ENCODE data around the gene ITPR2.

ITPR2 gene

DNA sequence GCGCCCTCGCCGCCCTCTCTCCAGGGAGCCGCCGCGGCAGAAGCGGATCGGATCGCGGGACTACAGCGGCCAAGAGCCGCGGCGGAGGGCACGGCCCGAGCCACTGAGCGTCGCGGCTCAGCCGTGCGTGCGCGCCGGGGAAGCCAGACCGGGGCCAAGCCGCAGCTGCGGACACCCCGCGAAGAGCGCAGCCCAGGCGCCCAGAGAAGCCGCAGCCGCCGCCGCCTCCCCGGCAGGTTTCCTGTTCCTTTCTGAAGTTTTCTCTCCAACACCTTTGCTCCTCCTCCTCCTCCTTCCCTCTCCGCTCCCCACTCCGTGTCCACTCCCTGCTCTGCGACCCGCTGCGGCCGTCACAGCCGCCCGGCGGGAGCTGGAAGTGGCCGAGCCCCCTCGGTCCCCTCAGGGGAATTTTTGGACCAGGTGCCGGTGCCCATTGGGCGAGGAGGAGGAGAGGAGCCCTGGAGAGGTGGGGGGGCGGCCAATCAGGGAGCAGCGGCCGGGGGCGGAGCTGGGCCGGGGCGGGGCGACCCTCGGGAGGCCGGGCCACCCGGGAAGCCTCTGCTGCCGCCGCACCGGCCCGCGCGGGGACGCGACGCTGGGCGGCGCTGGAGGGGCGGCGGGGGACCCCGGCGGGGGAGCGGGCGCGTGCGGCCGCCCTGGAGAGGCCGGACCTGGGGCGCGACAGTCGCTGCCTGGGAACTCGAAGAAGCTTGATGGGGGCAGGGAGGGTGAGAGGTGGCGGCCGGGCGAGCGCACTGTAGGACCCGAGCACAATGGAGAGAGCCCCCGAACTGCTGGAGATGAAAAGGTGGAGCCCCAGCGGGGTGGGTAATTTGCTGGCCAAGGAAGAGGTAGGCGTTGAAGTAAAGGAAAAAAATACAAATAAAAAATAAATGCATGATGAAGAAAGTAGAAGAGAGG is at the start of gene ITPR2:
Gene ITPR2 (minus strand): TSS at position 373 of the 921 bp plus-strand sequence. CDS start 413 bp downstream, outside the sequence.
- TF ChIP-seq, protein P1, sequence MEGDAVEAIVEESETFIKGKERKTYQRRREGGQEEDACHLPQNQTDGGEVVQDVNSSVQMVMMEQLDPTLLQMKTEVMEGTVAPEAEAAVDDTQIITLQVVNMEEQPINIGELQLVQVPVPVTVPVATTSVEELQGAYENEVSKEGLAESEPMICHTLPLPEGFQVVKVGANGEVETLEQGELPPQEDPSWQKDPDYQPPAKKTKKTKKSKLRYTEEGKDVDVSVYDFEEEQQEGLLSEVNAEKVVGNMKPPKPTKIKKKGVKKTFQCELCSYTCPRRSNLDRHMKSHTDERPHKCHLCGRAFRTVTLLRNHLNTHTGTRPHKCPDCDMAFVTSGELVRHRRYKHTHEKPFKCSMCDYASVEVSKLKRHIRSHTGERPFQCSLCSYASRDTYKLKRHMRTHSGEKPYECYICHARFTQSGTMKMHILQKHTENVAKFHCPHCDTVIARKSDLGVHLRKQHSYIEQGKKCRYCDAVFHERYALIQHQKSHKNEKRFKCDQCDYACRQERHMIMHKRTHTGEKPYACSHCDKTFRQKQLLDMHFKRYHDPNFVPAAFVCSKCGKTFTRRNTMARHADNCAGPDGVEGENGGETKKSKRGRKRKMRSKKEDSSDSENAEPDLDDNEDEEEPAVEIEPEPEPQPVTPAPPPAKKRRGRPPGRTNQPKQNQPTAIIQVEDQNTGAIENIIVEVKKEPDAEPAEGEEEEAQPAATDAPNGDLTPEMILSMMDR (IDR thresholded peaks at IDR 0.05; ENCODE audit: low read depth, low read length): no peak; the same call in none of the 2 replicates
- peak; percentile 54 for DNase-seq (ENCODE audit: extremely low read depth, low read depth)

DNA sequence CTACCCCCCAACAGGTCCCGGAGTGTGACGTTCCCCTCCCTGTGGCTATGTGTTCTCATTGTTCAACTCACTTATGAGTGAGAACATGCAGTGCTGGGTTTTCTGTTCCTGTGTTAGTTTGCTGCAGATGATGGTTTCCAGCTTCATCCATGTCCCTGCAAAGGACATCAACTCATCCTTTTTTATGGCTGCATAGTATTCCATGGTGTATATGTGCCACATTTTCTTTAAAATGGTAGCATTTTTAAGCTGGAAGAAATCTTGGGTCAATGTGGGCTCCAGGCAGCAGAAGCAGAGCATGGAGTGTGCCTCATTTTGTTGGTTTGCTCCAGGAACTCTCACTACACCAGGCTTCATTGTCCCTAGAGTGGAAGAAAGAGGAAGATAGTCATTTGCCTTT is 47.6 kb upstream of the ITPR2 start:
- TF ChIP-seq, protein P1 (IDR thresholded peaks at IDR 0.05; ENCODE audit: low read depth, low read length): no peak
- no peak for DNase-seq (ENCODE audit: extremely low read depth, low read depth)

DNA sequence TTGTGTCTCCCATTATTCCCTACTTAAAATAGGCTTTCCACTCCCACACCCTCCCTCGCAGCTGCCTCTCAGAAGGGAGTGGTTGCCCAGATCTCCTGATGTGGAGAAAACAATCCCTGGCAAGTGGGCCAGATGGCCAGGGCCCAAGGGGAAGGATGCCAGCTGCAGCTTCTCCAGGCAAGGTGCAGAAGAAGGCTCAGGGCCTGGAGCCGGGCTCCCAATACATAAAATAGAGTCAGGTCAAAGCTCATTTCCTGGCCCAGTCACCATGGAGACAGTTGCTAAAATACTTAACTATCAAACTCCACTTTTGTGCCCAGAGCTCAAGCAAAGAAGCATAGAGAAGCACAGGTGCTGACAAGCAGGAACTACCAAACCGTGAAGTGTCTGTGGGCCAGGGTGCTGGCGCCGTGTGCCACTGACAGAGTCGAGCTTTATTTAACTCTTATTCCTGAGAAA is 45.7 kb upstream of the ITPR2 start:
- TF ChIP-seq, protein P1 (IDR thresholded peaks at IDR 0.05; ENCODE audit: low read depth, low read length): no peak
- no peak for DNase-seq (ENCODE audit: extremely low read depth, low read depth)

DNA sequence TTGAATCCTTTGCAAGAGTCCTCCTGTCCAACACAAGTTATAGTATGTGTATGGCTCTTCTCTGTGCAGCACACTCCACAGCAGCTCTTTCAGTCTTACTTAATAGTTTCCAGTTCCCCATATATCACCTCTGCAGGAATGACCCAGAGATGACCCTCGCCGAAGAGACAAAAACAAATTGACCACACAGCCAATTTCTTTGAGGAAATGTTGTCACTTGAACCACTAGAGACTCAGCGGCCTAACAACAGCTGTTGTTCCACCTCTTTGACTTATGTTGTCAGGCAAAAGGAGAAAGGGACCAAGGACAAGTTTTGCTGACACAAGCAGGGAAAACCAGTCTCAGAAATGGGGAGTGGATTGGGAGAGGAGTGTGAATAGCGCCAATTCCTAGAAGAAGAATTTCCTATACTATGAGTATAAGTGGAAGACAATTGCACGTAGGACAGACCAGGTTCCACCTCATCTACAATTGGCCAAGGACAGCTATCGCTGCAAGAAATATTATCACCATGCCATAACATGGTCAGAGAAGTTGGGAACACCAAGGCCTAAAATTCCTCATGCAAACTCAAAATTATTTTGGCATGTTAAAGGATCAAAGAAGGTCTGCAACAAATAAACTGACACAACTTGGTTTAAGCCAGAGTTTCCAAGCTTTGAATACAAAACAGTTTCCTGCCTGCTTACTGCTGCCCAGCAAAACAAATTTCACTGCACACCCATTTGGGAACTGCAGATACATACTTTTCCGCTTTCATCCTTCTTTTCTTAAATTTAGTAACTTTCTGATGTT is 41.7 kb upstream of the ITPR2 start:
- TF ChIP-seq, protein P1 (IDR thresholded peaks at IDR 0.05; ENCODE audit: low read depth, low read length): no peak
- no peak for DNase-seq (ENCODE audit: extremely low read depth, low read depth)

DNA sequence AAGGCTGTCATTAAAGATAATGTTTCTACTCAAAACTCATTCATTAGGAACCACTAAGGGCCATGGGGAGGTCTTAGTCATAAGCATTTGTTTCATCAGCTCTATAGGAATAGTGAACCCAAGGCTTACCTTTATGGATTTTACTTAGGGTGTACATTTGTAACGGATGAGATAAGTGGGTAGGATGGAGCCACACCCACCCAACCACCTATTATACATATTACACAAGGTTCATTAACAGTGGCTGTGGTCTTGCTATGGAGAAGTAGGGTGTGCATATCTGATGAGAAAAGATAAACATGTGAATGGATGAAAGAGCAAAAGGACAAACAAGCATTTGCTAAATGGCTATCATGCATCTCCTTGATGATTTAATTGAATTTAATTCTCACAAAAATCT is 39.6 kb upstream of the ITPR2 start:
- TF ChIP-seq, protein P1 (IDR thresholded peaks at IDR 0.05; ENCODE audit: low read depth, low read length): no peak
- DNase-seq (ENCODE audit: extremely low read depth, low read depth): no peak

DNA sequence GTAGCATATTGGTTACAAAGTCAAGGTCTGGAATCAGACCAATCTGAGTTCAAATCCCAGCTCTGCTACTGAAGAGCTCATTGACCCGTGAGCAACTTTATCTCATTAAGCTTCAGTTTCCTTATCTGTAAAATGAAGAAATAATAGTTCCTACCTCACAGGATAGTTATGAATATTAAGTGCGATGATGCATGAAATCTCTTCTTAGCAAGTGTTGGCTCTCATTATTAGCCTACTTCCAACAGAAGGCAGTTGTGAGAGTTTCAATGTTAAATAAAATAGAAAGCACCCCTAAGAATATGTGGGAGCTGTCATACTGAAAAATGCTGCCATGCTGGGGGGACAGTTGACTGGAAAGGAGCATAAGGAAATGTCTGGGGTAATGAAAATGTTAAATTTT is 39.0 kb upstream of the ITPR2 start:
- DNase-seq (ENCODE audit: extremely low read depth, low read depth): no peak
- TF ChIP-seq, protein P1 (IDR thresholded peaks at IDR 0.05; ENCODE audit: low read depth, low read length): no peak
